Measurements from ENCODE around the gene CLPX. TPM values are rescaled to one million over a fixed set of nuclear protein-coding genes. Genes with fewer than 3 reads are reported as not detected.

Gene CLPX
- total and polyA plus RNA-seq, 9 of the 15 experiments (the other 6 are each of a cell fraction or from before 2014, with no cell fraction given) = 11.2 to 83.3 (median 51.3) TPM

DNA sequence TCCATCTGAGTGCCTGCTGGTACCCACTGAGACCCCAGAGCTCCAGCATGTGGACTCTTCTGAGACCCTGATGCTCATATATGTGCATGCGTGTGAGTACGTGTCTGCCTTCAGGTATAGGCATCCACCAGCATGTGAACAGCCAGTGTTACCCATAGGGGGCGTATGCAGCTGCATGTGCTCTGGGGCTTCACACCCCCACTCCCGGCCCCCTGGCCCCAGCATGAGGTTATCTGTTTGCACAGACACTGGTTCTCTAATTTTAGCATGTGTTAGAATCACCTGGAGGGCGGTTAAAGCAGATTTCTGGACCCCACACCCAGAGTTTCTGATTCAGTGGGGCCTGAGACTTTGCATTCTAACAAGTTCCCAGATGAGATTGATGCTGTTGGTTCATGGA is 27.0 kb upstream of the CLPX start (continued):
- TF ChIP-seq CEBPG (CRISPR knock-in tag; IDR thresholded peaks at IDR 0.05) = no peak
- no peak for TF ChIP-seq CEBPG (tag; conservative IDR thresholded peaks at IDR 0.05 in 1 of 2, IDR thresholded peaks at IDR 0.05 in 1 of 2)
- TF ChIP-seq SAP30 (IDR thresholded peaks at IDR 0.05; ENCODE audit: borderline replicate concordance, insufficient read depth, low read depth, low read length, poor library complexity, severe bottlenecking) = no peak
- no peak for TF ChIP-seq HNRNPL (IDR thresholded peaks at IDR 0.05; ENCODE audit: low read depth, low read length)
- TF ChIP-seq XRCC5 (IDR thresholded peaks at IDR 0.05; ENCODE audit: low read depth, low read length) = 0 out of 2 replicates have a peak, but pooled peaks have one; percentile 41
- peak; percentile 95 for TF ChIP-seq MEF2A (IDR thresholded peaks at IDR 0.05; ENCODE audit: control insufficient read depth, low read depth, low read length)
- TF ChIP-seq JUN (IDR thresholded peaks at IDR 0.05; ENCODE audit: borderline replicate concordance, low read depth, low read length) = peak; percentile 57; the same call in 1 of the 2 replicates
- no peak for TF ChIP-seq JUN (CRISPR knock-in tag; IDR thresholded peaks at IDR 0.05; ENCODE audit: borderline replicate concordance)
- peak; percentile 99 for TF ChIP-seq L3MBTL2 (IDR thresholded peaks at IDR 0.05)
- no peak for TF ChIP-seq ZNF274 (IDR thresholded peaks at IDR 0.05; ENCODE audit: borderline replicate concordance, low read depth, low read length)
- no peak for TF ChIP-seq STAT6 (CRISPR knock-in tag; IDR thresholded peaks at IDR 0.05)
- TF ChIP-seq CC2D1A (IDR thresholded peaks at IDR 0.05) = peak; percentile 29; the same call in 1 of the 2 replicates
- TF ChIP-seq MTF1 (CRISPR knock-in tag; IDR thresholded peaks at IDR 0.05; ENCODE audit: borderline replicate concordance) = no peak
- no peak for TF ChIP-seq NR1H2 (CRISPR knock-in tag; IDR thresholded peaks at IDR 0.05)
- TF ChIP-seq KLF13 (tag; IDR thresholded peaks at IDR 0.05; ENCODE audit: borderline replicate concordance, low read depth) = peak; percentile 40; the same call in 1 of the 2 replicates
- TF ChIP-seq HDAC3 (IDR thresholded peaks at IDR 0.05; ENCODE audit: borderline replicate concordance, partially characterized antibody) = peak; percentile 28
- TF ChIP-seq BRD9 (IDR thresholded peaks at IDR 0.05; ENCODE audit: low read depth, partially characterized antibody) = no peak
- peak in 1 of 2 experiments; percentile 52; a peak in 1 of 4 replicates for TF ChIP-seq HDAC1 (IDR thresholded peaks at IDR 0.05)
- peak; percentile 18 for TF ChIP-seq RBBP5 (IDR thresholded peaks at IDR 0.05; ENCODE audit: borderline replicate concordance, insufficient read depth, low read length, poor library complexity, severe bottlenecking)
- TF ChIP-seq EP400 (IDR thresholded peaks at IDR 0.05) = 0 out of 2 replicates have a peak, but pooled peaks have one; percentile 37
- peak; percentile 54 for TF ChIP-seq ZEB2 (IDR thresholded peaks at IDR 0.05)
- TF ChIP-seq THAP7 (CRISPR knock-in tag; IDR thresholded peaks at IDR 0.05) = no peak
- TF ChIP-seq SOX6 (IDR thresholded peaks at IDR 0.05) = peak; percentile 62; the same call in 1 of the 2 replicates
- TF ChIP-seq MEF2D (tag; conservative IDR thresholded peaks at IDR 0.05; ENCODE audit: low read depth) = peak; percentile 79

Measured in K562 (cell line).